Medulla oblongata (tissue), 1 donor: ENCODE measurements around the gene ZSCAN18.

Source experiments
- DNase-seq: peaks from one replicate; pipeline ENCODE4 v3.0.0-alpha.2; 2015; ENCODE audit errors: extremely low spot score

The ZSCAN18 gene

GRCh38 chr19:58044886-58045285 is 53.1 kb downstream of the ZSCAN18 start:
- DNase-seq, result no peak

GRCh38 chr19:58044391-58044790 is 53.6 kb downstream of the ZSCAN18 start:
- DNase-seq, result no peak

GRCh38 chr19:58042495-58043340 is 55.3 kb downstream of the ZSCAN18 start:
- DNase-seq, result no peak

GRCh38 chr19:58040751-58041525 is 57.1 kb downstream of the ZSCAN18 start:
- DNase-seq, result no peak

- DNase-seq, result no peak
Measured at GRCh38 chr19:58038688-58039204, 59.3 kb downstream of the ZSCAN18 start.

GRCh38 chr19:58037927-58038687 is 59.9 kb downstream of the ZSCAN18 start:
- peak; percentile 16 for DNase-seq

GRCh38 chr19:58035863-58036262 is 62.2 kb downstream of the ZSCAN18 start:
- DNase-seq, result no peak

GRCh38 chr19:58034477-58034793 is 63.6 kb downstream of the ZSCAN18 start:
- no peak for DNase-seq
